ENCODE data around the gene ISCA1.

The ISCA1 gene

DNA sequence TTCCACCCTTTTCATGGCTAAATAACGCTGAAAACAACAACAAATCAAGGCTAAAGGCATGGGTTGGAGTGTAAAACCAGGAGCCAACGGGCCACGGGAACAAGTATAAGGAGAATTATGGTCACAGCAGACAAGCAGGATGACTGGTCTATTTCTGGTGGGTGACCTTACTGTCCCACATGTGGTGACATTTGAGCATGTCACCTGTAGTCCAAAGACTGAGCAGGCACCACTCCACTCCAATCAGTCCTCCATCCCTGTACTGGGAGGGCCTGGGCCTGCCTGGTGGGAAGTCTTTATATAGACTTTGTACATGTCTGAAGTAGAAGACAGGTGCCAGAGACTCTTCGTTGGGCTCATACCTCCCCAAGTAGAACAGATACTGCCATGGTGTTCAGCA, 59.7 kb downstream of the ISCA1 start:
- DNase-seq (ENCODE audit: low spot score), result no peak

DNA sequence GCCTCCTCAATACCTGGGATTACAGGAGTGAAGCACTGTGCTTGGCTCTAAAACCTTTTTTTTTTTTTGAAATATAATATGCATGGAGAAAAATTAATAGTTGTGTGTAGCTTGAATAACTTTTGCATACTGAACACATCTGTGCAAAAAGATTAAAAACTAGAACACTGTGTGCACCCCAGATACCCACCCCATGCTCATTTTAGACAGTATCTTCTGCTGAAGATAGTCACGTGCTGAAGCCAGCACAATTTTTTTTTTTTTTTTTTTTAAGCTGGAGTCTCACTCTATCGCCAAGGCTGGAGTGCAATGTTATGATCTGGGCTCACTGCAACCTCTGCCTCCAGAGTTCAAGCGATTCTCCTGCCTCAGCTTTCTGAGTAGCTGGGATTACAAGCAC, 62.7 kb downstream of the ISCA1 start:
- no peak for DNase-seq (ENCODE audit: low spot score)

- DNase-seq (ENCODE audit: low spot score), result no peak
Measured at GRCh38 chr9:86217076-86217755, 65.1 kb downstream of the ISCA1 start.
